ENCODE results near the gene NFE2L2.

DNA sequence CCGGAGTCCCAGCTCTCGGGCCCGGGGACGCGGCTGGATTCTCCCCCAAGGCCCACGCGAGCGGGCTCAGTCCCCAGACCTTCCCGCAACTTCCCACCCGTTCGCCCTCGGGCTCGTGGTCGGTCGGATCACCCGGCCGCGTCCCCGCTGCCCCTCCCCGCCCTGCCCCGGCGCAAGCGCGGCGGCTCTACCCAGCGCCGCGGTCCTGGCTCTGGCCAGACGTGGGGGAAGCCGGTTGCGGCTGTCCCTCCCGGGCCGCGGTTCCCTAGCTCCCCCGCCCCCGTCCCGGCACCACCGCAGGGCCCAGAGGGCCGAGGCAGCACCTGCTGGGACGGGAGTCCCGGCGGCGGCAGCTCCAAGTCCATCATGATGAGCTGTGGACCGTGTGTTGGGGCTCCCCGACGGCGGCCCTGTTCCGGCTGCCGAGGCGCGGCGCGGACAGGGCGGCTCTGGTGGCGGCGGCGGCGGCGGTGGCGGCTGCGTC lies 276 bp downstream of the NFE2L2 start:
- TF ChIP-seq, protein P1, sequence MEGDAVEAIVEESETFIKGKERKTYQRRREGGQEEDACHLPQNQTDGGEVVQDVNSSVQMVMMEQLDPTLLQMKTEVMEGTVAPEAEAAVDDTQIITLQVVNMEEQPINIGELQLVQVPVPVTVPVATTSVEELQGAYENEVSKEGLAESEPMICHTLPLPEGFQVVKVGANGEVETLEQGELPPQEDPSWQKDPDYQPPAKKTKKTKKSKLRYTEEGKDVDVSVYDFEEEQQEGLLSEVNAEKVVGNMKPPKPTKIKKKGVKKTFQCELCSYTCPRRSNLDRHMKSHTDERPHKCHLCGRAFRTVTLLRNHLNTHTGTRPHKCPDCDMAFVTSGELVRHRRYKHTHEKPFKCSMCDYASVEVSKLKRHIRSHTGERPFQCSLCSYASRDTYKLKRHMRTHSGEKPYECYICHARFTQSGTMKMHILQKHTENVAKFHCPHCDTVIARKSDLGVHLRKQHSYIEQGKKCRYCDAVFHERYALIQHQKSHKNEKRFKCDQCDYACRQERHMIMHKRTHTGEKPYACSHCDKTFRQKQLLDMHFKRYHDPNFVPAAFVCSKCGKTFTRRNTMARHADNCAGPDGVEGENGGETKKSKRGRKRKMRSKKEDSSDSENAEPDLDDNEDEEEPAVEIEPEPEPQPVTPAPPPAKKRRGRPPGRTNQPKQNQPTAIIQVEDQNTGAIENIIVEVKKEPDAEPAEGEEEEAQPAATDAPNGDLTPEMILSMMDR (IDR thresholded peaks at IDR 0.05; ENCODE audit: poor library complexity), result no peak
- TF ChIP-seq EZH2 (IDR thresholded peaks at IDR 0.05; ENCODE audit: borderline replicate concordance), result no peak
- TF ChIP-seq EZH2phosphoT487 (IDR thresholded peaks at IDR 0.05; ENCODE audit: low read depth, severe bottlenecking, unreplicated experiment), result no peak

All from hepatocyte (in vitro differentiated cells).